ENCODE measurements around the gene PARP6.

GRCh38 chr15:72281713-72282112 is 9.4 kb upstream of the PARP6 start:
- TF ChIP-seq, protein P1, sequence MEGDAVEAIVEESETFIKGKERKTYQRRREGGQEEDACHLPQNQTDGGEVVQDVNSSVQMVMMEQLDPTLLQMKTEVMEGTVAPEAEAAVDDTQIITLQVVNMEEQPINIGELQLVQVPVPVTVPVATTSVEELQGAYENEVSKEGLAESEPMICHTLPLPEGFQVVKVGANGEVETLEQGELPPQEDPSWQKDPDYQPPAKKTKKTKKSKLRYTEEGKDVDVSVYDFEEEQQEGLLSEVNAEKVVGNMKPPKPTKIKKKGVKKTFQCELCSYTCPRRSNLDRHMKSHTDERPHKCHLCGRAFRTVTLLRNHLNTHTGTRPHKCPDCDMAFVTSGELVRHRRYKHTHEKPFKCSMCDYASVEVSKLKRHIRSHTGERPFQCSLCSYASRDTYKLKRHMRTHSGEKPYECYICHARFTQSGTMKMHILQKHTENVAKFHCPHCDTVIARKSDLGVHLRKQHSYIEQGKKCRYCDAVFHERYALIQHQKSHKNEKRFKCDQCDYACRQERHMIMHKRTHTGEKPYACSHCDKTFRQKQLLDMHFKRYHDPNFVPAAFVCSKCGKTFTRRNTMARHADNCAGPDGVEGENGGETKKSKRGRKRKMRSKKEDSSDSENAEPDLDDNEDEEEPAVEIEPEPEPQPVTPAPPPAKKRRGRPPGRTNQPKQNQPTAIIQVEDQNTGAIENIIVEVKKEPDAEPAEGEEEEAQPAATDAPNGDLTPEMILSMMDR (IDR thresholded peaks at IDR 0.05): no peak
- no peak for TF ChIP-seq POLR2AphosphoS5 (IDR thresholded peaks at IDR 0.05)
- TF ChIP-seq POLR2A (IDR thresholded peaks at IDR 0.05): no peak

All from prostate gland (tissue), 2 donors.